Vagina (tissue), 2 donors: ENCODE measurements around the gene INPP5A. TPM values are rescaled to one million over a fixed set of nuclear protein-coding genes. Genes with fewer than 3 reads are reported as not detected.

Experiments used
- DNase-seq, 2 donors: peaks; one replicate each; pipeline ENCODE4 v3.0.0-alpha.2; 2017; ENCODE audit errors: extremely low spot score in 2 of 2
- H3K27ac ChIP-seq: fragments of 200-600 bp; sonication (generic); one replicate; pipeline ENCODE4 v1.5.1; 2019
- H3K27me3 ChIP-seq: fragments of 200-600 bp; sonication (generic); one replicate; pipeline ENCODE4 v1.5.1; 2019
- H3K36me3 ChIP-seq, 2 donors: fragments of 200-600 bp; sonication (generic); one replicate each; pipeline ENCODE4 v1.5.1; 2017 to 2019
- H3K4me1 ChIP-seq: fragments of 200-600 bp; sonication (generic); one replicate; pipeline ENCODE4 v1.5.1; 2019
- H3K4me3 ChIP-seq, 2 donors: fragments of 200-600 bp; sonication (generic); 1 replicate in 1 of 2; 2 replicates in 1 of 2; pipeline ENCODE4 v1.5.1; 2016 to 2019
- H3K9me3 ChIP-seq: fragments of 200-600 bp; sonication (generic); one replicate; pipeline ENCODE4 v1.5.1; 2019
- POLR2A ChIP-seq, 2 donors: fragments of 450-650 bp; IDR thresholded peaks; one replicate each; pipeline ENCODE4 v1.6.1; 2017; ENCODE audit warnings: antibody characterized with exemption in 2 of 2, mild to moderate bottlenecking in 2 of 2, moderate library complexity in 2 of 2
- POLR2AphosphoS5 ChIP-seq, 2 donors: sonication (generic); formaldehyde crosslinking; IDR thresholded peaks; one replicate each; pipeline ENCODE4 v1.9.0; 2017; ENCODE audit warnings: antibody characterized with exemption in 2 of 2, mild to moderate bottlenecking in 2 of 2, low read depth in 1 of 2; ENCODE audit not compliant: insufficient read depth in 1 of 2
- intact Hi-C: fragments of 100-400 bp; cut with DNase I; formaldehyde crosslinking; loops from one replicate; pipeline ENCODE4 v1.15.1; 2023
- total RNA-seq: library from RNA; depleted of rRNA; stranded (reverse); fragments of >200 nt; gene quantifications from one replicate; pipeline ENCODE4 v1.2.3, GENCODE V29; 2016
- TF ChIP-seq, protein P1 (sequence below), 3 experiments: fragments of 450-650 bp in 2 of 3; fragments of 200-600 bp in 1 of 3; sonication (generic) in 1 of 3; IDR thresholded peaks; one replicate each; pipeline ENCODE4 v1.5.1; 2017 to 2019; ENCODE audit warnings: antibody characterized with exemption in 3 of 3, mild to moderate bottlenecking in 2 of 3, moderate library complexity in 2 of 3

The INPP5A gene
- total RNA-seq, 1 donor from 2014 or later, result 24.3 TPM

DNA sequence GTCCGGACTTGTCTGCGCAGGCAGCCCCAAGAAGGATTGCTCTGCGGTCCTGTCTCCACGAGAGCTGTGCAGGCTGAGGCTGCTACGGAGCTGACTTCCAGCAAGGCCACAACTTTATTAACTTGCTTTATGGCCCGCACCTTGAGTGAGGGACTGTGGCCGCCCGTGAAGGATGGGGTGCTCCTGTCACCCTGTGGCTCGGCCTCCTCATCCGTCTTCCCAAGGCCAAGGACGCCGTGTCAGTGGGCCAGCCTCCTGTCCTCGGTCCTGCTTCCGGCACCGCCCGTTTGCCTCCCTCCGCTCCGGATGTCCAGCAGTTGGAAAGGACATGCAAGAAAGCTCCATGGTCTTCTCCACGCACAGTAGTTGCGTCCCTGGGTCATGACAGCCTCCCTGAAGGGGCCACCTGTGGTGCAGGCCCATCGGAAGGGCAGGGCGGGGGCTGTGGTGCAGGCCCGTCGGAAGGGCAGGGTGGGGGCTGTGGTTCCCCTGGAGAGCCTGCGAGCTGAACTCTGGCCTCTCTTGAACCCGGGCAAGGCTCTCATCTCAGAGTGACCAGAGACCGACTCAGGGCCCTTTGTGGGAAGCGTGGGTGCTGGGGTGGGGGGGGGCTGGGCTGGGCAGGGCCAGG, 161.3 kb downstream of the INPP5A start:
- DNase-seq, result no peak
- no peaks in the 10 kb centered on the region for H3K27me3 ChIP-seq
- H3K4me1 ChIP-seq, result peaks cover 21% of the 10 kb centered on the region
- no peak overlapping the region for H3K27ac ChIP-seq
- no peaks in the 10 kb centered on the region for H3K36me3 ChIP-seq
- intact Hi-C loops, result no loop called here
- TF ChIP-seq POLR2A (IDR thresholded peaks at IDR 0.05), result no peak
- no peaks in the 10 kb centered on the region for H3K9me3 ChIP-seq
- no peak overlapping the region for H3K4me3 ChIP-seq

DNA sequence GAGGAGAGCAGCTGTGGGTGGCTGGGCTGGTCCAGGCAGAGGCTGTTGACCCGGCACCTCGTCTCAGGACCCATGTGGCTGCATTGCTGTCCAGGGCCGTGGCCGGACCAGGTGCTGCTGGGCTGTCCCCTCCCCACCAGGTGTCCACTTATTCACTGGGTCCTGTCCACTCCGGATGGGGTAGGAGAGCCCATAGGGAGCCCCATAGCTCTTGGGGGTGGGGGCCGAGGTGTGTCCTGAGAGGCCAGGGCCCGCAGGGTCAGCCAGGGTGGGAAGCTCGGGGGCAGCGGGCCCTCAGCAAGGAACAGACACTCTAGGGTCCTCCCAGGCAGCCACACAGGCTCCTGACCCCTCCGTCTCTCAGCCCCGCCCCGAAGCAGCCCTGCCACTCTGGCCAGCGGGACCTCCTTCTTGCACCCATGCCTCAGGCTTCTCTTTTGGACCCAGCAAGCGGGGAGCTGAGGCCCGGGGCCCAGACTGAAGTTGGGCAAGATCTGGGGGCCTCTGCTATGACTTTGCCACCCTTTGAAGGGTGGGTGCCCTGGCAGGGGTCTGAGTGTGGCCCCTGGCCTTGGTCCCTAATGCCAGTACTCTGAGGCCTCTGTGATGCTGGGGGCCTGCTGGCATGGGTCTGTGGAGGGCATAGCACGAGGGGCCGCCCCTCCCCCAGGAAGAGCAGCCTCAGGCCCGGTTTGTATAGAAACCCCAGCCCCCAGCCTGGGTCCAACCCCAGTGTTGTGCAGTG, 162.0 kb downstream of the INPP5A start:
- Histone ChIP-seq H3K27ac (peak overlapping the region; percentile 70), H3K36me3 (no peaks in the 10 kb centered on the region), H3K9me3 (no peaks in the 10 kb centered on the region), H3K27me3 (no peaks in the 10 kb centered on the region), H3K4me1 (peaks cover 21% of the 10 kb centered on the region), H3K4me3 (peak overlapping the region in 1 of 2 donors; percentile 4)
- intact Hi-C loops, result no loop called here
- DNase-seq, result no peak
- no peak for TF ChIP-seq POLR2AphosphoS5 (IDR thresholded peaks at IDR 0.05; ENCODE audit: insufficient read depth in 1 of 2, low read depth in 1 of 2)
- TF ChIP-seq, protein P1, sequence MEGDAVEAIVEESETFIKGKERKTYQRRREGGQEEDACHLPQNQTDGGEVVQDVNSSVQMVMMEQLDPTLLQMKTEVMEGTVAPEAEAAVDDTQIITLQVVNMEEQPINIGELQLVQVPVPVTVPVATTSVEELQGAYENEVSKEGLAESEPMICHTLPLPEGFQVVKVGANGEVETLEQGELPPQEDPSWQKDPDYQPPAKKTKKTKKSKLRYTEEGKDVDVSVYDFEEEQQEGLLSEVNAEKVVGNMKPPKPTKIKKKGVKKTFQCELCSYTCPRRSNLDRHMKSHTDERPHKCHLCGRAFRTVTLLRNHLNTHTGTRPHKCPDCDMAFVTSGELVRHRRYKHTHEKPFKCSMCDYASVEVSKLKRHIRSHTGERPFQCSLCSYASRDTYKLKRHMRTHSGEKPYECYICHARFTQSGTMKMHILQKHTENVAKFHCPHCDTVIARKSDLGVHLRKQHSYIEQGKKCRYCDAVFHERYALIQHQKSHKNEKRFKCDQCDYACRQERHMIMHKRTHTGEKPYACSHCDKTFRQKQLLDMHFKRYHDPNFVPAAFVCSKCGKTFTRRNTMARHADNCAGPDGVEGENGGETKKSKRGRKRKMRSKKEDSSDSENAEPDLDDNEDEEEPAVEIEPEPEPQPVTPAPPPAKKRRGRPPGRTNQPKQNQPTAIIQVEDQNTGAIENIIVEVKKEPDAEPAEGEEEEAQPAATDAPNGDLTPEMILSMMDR (IDR thresholded peaks at IDR 0.05), result no peak
- no peak for TF ChIP-seq POLR2A (IDR thresholded peaks at IDR 0.05)

DNA sequence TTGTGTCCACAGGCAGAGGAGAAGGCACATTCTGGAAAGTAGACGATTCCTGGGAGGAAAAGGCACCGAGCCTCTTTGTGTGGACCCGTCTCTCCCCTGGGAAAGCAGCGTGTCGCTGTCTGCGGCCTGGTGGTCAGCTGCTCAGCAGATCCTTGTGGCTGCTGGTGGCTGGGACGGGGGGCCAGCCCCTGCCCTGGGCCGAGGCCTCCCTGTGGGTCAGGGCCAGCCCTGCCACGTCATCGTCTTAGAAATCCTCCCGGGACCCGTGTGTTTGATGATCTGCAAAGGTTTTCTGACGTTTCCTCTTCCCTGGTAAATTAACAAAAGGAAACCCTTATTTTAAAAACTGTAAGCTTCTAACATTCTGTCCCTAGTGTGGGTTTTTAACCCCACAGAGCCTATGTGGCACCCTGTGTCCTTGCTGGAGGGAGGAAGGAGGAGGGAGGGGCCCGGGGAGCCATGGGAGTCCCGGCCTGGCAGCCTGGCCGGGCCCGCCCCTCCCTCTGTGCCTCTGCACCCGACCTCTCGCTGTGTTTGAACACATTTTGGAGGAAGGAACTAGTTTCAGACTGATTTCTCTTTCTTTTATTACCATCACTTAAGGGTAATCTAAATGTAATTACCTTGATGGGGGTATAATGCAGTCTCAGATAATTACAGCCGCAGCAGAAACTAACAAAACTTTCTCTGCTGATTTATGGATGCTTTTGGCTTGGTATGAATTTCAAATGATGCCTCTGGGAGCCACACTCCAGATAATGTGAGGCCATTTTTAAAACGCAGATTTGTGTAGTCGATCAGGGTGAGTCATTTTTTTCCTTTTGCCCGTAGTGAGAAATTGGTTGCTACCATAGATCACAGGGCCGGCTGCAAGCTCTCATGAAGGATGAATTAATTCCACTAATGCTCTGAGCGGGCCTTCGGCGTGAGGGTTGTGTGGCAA, 162.8 kb downstream of the INPP5A start:
- intact Hi-C loops, result no loop called here
- no peaks in the 10 kb centered on the region for H3K9me3 ChIP-seq
- H3K36me3 ChIP-seq, result no peaks in the 10 kb centered on the region
- H3K27ac ChIP-seq, result peak overlapping the region; percentile 70
- TF ChIP-seq POLR2A (IDR thresholded peaks at IDR 0.05) (no peak), POLR2AphosphoS5 (IDR thresholded peaks at IDR 0.05; ENCODE audit: insufficient read depth in 1 of 2, low read depth in 1 of 2) (peak in 1 of 2 donors; percentile 32)
- DNase-seq, result no peak
- peak overlapping the region in 1 of 2 donors; percentile 4 for H3K4me3 ChIP-seq
- H3K27me3 ChIP-seq, result no peaks in the 10 kb centered on the region
- peaks cover 21% of the 10 kb centered on the region for H3K4me1 ChIP-seq

DNA sequence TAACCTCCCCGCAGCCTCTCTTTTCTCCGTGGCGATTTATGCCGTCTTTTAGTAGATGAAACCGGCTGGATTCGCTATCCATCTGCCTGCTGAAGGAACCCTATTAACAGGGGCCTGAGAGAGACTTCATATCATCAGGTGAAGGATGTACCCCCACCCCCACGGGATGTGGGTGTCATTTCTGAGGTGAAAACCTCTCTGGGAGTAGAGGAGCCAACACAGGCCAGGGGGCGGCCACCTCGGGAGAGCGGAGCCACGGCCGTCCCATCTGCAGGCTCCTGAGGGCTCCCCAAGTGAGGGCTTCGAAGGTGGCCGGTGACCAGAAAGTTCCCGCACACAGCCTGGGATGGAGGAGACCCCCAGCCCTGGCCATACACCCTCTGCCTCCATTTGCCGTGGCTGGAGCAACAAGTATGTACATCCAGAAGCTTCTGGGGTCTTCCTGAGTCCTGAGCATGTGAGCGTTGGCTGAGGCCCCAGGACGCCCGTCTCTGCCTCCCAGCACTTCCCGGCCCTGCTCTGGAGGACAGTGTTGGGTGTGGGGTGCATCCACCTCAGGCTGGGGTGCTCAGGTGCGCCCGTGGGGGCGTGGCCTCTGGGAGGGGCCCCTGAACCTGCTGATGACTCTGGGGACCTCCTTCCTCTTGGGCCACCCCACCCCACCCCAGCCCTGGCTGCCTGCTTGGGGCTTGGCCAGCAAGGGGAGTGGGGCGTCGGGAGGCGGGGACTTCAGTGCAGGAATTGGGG, 163.7 kb downstream of the INPP5A start:
- Histone ChIP-seq H3K4me3 (no peak overlapping the region), H3K36me3 (no peaks in the 10 kb centered on the region), H3K9me3 (no peaks in the 10 kb centered on the region), H3K4me1 (peaks cover 21% of the 10 kb centered on the region), H3K27ac (peak overlapping the region; percentile 70), H3K27me3 (no peaks in the 10 kb centered on the region)
- intact Hi-C loops, result no loop called here
- no peak for DNase-seq
- TF ChIP-seq POLR2A (IDR thresholded peaks at IDR 0.05), result no peak
- TF ChIP-seq POLR2AphosphoS5 (IDR thresholded peaks at IDR 0.05; ENCODE audit: insufficient read depth in 1 of 2, low read depth in 1 of 2), result no peak
- TF ChIP-seq, protein P1 (IDR thresholded peaks at IDR 0.05), result no peak

DNA sequence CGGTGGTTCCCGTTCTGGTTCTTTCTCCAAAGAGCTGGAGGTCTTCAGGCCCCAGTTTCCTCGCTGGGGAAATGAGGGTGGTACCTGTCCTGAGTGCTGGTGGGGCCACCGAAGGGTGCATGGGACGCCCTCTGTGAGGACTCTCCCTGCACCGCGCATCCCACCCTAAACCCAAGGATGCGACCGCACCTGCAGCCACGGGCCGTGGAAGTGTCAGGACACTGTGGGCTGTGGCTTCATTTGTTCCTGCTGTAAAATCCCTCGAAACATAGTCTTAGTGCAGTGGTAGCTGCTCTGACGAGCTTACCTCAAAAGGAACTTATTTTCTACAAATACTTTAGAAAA, 164.2 kb downstream of the INPP5A start:
- Histone ChIP-seq H3K27me3 (no peaks in the 10 kb centered on the region), H3K27ac (no peak overlapping the region), H3K9me3 (no peaks in the 10 kb centered on the region), H3K4me1 (peaks cover 21% of the 10 kb centered on the region), H3K4me3 (no peak overlapping the region), H3K36me3 (no peaks in the 10 kb centered on the region)
- TF ChIP-seq POLR2A (IDR thresholded peaks at IDR 0.05) (no peak), POLR2AphosphoS5 (IDR thresholded peaks at IDR 0.05; ENCODE audit: insufficient read depth in 1 of 2, low read depth in 1 of 2) (no peak)
- TF ChIP-seq, protein P1 (IDR thresholded peaks at IDR 0.05), result no peak
- no peak for DNase-seq
- intact Hi-C loops, result no loop called here
